WTC11 (cell line): ENCODE data around the gene CD2AP.

ENCODE experiments used
- KAT7 ChIP-seq: sonication (generic); formaldehyde crosslinking; IDR thresholded peaks from 2 replicates; pipeline ENCODE4 v1.8.1; 2023; ENCODE audit warnings: missing genetic modification reagents, mild to moderate bottlenecking, borderline replicate concordance
- NFE2L1 ChIP-seq: sonication (generic); formaldehyde crosslinking; IDR thresholded peaks from 2 replicates; pipeline ENCODE4 v1.8.1; 2023; ENCODE audit warnings: missing genetic modification reagents
- TF ChIP-seq, protein P1 (sequence below): sonication (generic); formaldehyde crosslinking; IDR thresholded peaks from 2 replicates; pipeline ENCODE4 v1.8.0; 2022; ENCODE audit warnings: missing genetic modification reagents
- TF ChIP-seq, protein P2 (sequence below): fragments of 250-450 bp; sonication (Bioruptor Pico); IDR thresholded peaks from 2 replicates; pipeline ENCODE4 v2.1.2; 2022; ENCODE audit warnings: mild to moderate bottlenecking, moderate library complexity
- TF ChIP-seq, protein P3 (sequence below): fragments of 200-600 bp; IDR thresholded peaks from 2 replicates; pipeline ENCODE4 v1.8.0; 2022; ENCODE audit warnings: antibody characterized with exemption
- TF ChIP-seq, protein P4 (sequence below): sonication (generic); formaldehyde crosslinking; IDR thresholded peaks from 2 replicates; pipeline ENCODE4 v1.8.0; 2022; ENCODE audit warnings: mild to moderate bottlenecking, missing genetic modification reagents
- TF ChIP-seq, protein P5 (sequence below): sonication (generic); formaldehyde crosslinking; conservative IDR thresholded peaks from 2 replicates; pipeline ENCODE4 v1.8.1; 2023; ENCODE audit warnings: mild to moderate bottlenecking, low read depth, missing genetic modification reagents, moderate library complexity
- TF ChIP-seq, protein P6 (sequence below): sonication (generic); formaldehyde crosslinking; IDR thresholded peaks from 2 replicates; pipeline ENCODE4 v1.8.0; 2023; ENCODE audit warnings: mild to moderate bottlenecking, missing genetic modification reagents

DNA sequence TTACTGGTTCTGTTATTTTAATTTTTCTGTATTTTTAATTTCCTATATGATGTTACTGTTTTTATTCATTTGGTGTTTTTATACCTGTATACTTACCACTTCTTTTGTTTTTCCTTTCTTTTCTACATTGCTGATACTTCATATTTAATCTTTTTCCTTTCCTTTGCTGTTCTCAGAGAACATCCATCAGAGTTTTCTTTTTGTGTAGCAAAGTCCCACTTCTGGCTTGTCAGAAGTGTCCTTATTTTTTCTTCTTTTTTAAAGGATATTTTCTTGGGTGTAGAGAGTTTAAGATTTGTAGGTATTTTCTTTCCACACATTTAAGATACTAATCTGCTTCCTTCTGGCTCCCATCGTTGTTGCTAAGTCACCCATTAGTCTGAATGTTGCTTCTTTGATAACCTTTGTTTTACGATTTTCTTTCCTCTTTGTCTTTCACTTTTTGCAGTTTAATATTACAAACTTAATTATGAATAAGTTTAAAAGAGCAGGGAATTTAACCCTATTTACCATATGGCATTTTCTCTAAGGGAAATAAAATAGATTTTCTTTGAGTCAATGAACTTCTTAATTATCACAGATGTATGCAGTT lies 18.5 kb downstream of the CD2AP start:
- TF ChIP-seq, protein P1, sequence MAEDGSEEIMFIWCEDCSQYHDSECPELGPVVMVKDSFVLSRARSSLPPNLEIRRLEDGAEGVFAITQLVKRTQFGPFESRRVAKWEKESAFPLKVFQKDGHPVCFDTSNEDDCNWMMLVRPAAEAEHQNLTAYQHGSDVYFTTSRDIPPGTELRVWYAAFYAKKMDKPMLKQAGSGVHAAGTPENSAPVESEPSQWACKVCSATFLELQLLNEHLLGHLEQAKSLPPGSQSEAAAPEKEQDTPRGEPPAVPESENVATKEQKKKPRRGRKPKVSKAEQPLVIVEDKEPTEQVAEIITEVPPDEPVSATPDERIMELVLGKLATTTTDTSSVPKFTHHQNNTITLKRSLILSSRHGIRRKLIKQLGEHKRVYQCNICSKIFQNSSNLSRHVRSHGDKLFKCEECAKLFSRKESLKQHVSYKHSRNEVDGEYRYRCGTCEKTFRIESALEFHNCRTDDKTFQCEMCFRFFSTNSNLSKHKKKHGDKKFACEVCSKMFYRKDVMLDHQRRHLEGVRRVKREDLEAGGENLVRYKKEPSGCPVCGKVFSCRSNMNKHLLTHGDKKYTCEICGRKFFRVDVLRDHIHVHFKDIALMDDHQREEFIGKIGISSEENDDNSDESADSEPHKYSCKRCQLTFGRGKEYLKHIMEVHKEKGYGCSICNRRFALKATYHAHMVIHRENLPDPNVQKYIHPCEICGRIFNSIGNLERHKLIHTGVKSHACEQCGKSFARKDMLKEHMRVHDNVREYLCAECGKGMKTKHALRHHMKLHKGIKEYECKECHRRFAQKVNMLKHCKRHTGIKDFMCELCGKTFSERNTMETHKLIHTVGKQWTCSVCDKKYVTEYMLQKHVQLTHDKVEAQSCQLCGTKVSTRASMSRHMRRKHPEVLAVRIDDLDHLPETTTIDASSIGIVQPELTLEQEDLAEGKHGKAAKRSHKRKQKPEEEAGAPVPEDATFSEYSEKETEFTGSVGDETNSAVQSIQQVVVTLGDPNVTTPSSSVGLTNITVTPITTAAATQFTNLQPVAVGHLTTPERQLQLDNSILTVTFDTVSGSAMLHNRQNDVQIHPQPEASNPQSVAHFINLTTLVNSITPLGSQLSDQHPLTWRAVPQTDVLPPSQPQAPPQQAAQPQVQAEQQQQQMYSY (CRISPR knock-in tag), result no peak
- TF ChIP-seq, protein P2, sequence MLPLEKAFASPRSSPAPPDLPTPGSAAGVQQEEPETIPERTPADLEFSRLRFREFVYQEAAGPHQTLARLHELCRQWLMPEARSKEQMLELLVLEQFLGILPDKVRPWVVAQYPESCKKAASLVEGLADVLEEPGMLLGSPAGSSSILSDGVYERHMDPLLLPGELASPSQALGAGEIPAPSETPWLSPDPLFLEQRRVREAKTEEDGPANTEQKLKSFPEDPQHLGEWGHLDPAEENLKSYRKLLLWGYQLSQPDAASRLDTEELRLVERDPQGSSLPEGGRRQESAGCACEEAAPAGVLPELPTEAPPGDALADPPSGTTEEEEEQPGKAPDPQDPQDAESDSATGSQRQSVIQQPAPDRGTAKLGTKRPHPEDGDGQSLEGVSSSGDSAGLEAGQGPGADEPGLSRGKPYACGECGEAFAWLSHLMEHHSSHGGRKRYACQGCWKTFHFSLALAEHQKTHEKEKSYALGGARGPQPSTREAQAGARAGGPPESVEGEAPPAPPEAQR, result no peak
- TF ChIP-seq, protein P3, sequence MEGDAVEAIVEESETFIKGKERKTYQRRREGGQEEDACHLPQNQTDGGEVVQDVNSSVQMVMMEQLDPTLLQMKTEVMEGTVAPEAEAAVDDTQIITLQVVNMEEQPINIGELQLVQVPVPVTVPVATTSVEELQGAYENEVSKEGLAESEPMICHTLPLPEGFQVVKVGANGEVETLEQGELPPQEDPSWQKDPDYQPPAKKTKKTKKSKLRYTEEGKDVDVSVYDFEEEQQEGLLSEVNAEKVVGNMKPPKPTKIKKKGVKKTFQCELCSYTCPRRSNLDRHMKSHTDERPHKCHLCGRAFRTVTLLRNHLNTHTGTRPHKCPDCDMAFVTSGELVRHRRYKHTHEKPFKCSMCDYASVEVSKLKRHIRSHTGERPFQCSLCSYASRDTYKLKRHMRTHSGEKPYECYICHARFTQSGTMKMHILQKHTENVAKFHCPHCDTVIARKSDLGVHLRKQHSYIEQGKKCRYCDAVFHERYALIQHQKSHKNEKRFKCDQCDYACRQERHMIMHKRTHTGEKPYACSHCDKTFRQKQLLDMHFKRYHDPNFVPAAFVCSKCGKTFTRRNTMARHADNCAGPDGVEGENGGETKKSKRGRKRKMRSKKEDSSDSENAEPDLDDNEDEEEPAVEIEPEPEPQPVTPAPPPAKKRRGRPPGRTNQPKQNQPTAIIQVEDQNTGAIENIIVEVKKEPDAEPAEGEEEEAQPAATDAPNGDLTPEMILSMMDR, result no peak
- TF ChIP-seq, protein P4, sequence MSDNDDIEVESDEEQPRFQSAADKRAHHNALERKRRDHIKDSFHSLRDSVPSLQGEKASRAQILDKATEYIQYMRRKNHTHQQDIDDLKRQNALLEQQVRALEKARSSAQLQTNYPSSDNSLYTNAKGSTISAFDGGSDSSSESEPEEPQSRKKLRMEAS (CRISPR knock-in tag), result no peak
- TF ChIP-seq KAT7 (CRISPR knock-in tag) (no peak), NFE2L1 (CRISPR knock-in tag) (no peak)
- TF ChIP-seq, protein P5, sequence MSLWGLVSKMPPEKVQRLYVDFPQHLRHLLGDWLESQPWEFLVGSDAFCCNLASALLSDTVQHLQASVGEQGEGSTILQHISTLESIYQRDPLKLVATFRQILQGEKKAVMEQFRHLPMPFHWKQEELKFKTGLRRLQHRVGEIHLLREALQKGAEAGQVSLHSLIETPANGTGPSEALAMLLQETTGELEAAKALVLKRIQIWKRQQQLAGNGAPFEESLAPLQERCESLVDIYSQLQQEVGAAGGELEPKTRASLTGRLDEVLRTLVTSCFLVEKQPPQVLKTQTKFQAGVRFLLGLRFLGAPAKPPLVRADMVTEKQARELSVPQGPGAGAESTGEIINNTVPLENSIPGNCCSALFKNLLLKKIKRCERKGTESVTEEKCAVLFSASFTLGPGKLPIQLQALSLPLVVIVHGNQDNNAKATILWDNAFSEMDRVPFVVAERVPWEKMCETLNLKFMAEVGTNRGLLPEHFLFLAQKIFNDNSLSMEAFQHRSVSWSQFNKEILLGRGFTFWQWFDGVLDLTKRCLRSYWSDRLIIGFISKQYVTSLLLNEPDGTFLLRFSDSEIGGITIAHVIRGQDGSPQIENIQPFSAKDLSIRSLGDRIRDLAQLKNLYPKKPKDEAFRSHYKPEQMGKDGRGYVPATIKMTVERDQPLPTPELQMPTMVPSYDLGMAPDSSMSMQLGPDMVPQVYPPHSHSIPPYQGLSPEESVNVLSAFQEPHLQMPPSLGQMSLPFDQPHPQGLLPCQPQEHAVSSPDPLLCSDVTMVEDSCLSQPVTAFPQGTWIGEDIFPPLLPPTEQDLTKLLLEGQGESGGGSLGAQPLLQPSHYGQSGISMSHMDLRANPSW (CRISPR knock-in tag), result no peak
- TF ChIP-seq, protein P6, sequence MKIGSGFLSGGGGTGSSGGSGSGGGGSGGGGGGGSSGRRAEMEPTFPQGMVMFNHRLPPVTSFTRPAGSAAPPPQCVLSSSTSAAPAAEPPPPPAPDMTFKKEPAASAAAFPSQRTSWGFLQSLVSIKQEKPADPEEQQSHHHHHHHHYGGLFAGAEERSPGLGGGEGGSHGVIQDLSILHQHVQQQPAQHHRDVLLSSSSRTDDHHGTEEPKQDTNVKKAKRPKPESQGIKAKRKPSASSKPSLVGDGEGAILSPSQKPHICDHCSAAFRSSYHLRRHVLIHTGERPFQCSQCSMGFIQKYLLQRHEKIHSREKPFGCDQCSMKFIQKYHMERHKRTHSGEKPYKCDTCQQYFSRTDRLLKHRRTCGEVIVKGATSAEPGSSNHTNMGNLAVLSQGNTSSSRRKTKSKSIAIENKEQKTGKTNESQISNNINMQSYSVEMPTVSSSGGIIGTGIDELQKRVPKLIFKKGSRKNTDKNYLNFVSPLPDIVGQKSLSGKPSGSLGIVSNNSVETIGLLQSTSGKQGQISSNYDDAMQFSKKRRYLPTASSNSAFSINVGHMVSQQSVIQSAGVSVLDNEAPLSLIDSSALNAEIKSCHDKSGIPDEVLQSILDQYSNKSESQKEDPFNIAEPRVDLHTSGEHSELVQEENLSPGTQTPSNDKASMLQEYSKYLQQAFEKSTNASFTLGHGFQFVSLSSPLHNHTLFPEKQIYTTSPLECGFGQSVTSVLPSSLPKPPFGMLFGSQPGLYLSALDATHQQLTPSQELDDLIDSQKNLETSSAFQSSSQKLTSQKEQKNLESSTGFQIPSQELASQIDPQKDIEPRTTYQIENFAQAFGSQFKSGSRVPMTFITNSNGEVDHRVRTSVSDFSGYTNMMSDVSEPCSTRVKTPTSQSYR, result no peak
